ENCODE results near the gene SF1. TPM values are rescaled to one million over a fixed set of nuclear protein-coding genes. Genes with fewer than 3 reads are reported as not detected.

Gene SF1
- total and polyA plus RNA-seq, 2 of the 4 experiments (the other 2 are of a cell fraction), result 56.8 to 88.0 TPM

- no peak for TF ChIP-seq FOS (IDR thresholded peaks at IDR 0.05; ENCODE audit: low read depth, low read length)
Measured at GRCh38 chr11:64723907-64724862, 54.2 kb downstream of the SF1 start (continued).

- DNase-seq (peak; percentile 70), ATAC-seq (ENCODE audit: low read depth) (peak; percentile 100)
- Histone ChIP-seq H3K4me2 (ENCODE audit: low read depth, low read length) (peak within 1 kb of the TSS; percentile 68), H3K36me3 (ENCODE audit: control insufficient read depth, insufficient read depth, low read length) (no peaks in the 10 kb centered on the region), H2AK5ac (ENCODE audit: low read depth, low read length) (no peak within 1 kb of the TSS; the same call in 1 of the 2 replicates), H2AK9ac (replicated peaks; ENCODE audit: low read depth, low read length, poor library complexity) (peak within 1 kb of the TSS; percentile 44), H3K56ac (ENCODE audit: extremely low read depth, insufficient read depth, low read length) (no peak within 1 kb of the TSS), H3K9ac (ENCODE audit: low read depth, low read length) (peak within 1 kb of the TSS; percentile 24; the same call in 1 of the 2 replicates), H2BK120ac (ENCODE audit: low read depth, low read length) (no peak within 1 kb of the TSS), H3K23ac (ENCODE audit: low read depth, low read length) (no peak within 1 kb of the TSS), H3K14ac (replicated peaks; ENCODE audit: low read depth, low read length) (no peak within 1 kb of the TSS), H3K4ac (ENCODE audit: low read depth, low read length) (0 out of 2 replicates have a peak within 1 kb of the TSS, but pooled peaks have one; percentile 16), H4K20me1 (ENCODE audit: insufficient read depth, low read length) (no peaks in the 10 kb centered on the region), H3K9me1 (ENCODE audit: insufficient read depth, low read length) (no peaks in the 10 kb centered on the region), H2BK15ac (ENCODE audit: low read depth, low read length) (no peak within 1 kb of the TSS), H2BK20ac (ENCODE audit: low read depth, low read length) (no peak within 1 kb of the TSS), H4K91ac (ENCODE audit: insufficient read depth, low read depth, low read length) (no peak within 1 kb of the TSS), H3K9me3 (ENCODE audit: control insufficient read depth, insufficient read depth, low read length) (no peaks in the 10 kb centered on the region), H3K4me3 (ENCODE audit: insufficient read depth, low read depth, low read length) (peak within 1 kb of the TSS; percentile 49), H3K4me1 (ENCODE audit: control insufficient read depth, insufficient read depth, low read length) (no peaks in the 10 kb centered on the region), H2AFZ (replicated peaks; ENCODE audit: low read length, poor library complexity) (peak within 1 kb of the TSS; percentile 98), H4K5ac (ENCODE audit: low read depth, low read length) (no peak within 1 kb of the TSS; the same call in 1 of the 2 replicates), H3K18ac (ENCODE audit: low read depth, low read length) (no peak within 1 kb of the TSS; the same call in 1 of the 2 replicates), H3K27me3 (ENCODE audit: control insufficient read depth, insufficient read depth, low read length) (peaks cover 67% of the 10 kb centered on the region), H4K8ac (ENCODE audit: low read depth in 2 of 2, low read length in 2 of 2) (peak within 1 kb of the TSS in 1 of 2 experiments; percentile 24; a peak in 1 of 4 replicates), H3K27ac (ENCODE audit: insufficient read depth, low read length) (no peak within 1 kb of the TSS), H2BK5ac (ENCODE audit: low read depth, low read length, poor library complexity, severe bottlenecking) (no peak within 1 kb of the TSS), H3K79me1 (ENCODE audit: low read depth in 1 of 2, low read length in 2 of 2) (no peaks in the 10 kb centered on the region)
- in situ Hi-C loops (cut with MboI; ENCODE audit: low sequenced_read_pairs) (no loop called here), dilution Hi-C loops (cut with HindIII; ENCODE audit: low sequenced_read_pairs, unreplicated experiment) (no loop called here), intact Hi-C loops (cut with micrococcal nuclease) (loop anchor here (1.0 kb wide), 1 partner anchor 35 kb away; no protein-coding TSS in a partner anchor)
- ChIA-PET CTCF (interaction anchor here (0.5 kb wide), 1 partner anchor 16 kb away, joined by 3 read pairs; no protein-coding TSS in a partner anchor), POLR2A (ENCODE audit: unreplicated experiment) (no interaction called here)
- no TSS peak for BruUV-seq (replicated peaks)
- 0% methylated on average over 22 of the region's 66 CpGs; no CpG with 5 or more reads in 1 of the 2 experiments for WGBS, 2 experiments (ENCODE audit: extremely low coverage in 2 of 2, insufficient read length in 1 of 2)
- TF ChIP-seq, protein P1, sequence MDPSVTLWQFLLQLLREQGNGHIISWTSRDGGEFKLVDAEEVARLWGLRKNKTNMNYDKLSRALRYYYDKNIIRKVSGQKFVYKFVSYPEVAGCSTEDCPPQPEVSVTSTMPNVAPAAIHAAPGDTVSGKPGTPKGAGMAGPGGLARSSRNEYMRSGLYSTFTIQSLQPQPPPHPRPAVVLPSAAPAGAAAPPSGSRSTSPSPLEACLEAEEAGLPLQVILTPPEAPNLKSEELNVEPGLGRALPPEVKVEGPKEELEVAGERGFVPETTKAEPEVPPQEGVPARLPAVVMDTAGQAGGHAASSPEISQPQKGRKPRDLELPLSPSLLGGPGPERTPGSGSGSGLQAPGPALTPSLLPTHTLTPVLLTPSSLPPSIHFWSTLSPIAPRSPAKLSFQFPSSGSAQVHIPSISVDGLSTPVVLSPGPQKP (IDR thresholded peaks at IDR 0.05; ENCODE audit: borderline replicate concordance, low read depth, low read length), result no peak
- TF ChIP-seq NFE2L2 (IDR thresholded peaks at IDR 0.05; ENCODE audit: low read depth, low read length), result no peak
- no peak for TF ChIP-seq USF2 (IDR thresholded peaks at IDR 0.05; ENCODE audit: low read depth, low read length)
- no peak for TF ChIP-seq MXI1 (IDR thresholded peaks at IDR 0.05; ENCODE audit: borderline replicate concordance, low read depth, low read length)
- TF ChIP-seq SMC3 (IDR thresholded peaks at IDR 0.05; ENCODE audit: low read depth, low read length), result peak; percentile 66
- TF ChIP-seq RCOR1 (IDR thresholded peaks at IDR 0.05; ENCODE audit: insufficient replicate concordance, low read length), result peak; percentile 68
- TF ChIP-seq POLR2A (IDR thresholded peaks at IDR 0.05; ENCODE audit: low read depth, low read length), result no peak
- no peak for TF ChIP-seq RFX5 (IDR thresholded peaks at IDR 0.05; ENCODE audit: low read depth, low read length)
- peak; percentile 29; the same call in 1 of the 2 replicates for TF ChIP-seq FOS (IDR thresholded peaks at IDR 0.05; ENCODE audit: low read depth, low read length)
Measured at GRCh38 chr11:64723117-64723906, 55.0 kb downstream of the SF1 start, which contains the start of gene NRXN2. TSS of gene NRXN2 (minus strand) at chr11:64723197. CDS start at chr11:64713699, 9,498 bp downstream.
